H1 (cell line): ENCODE data around the gene TREM1. TPM values are rescaled to one million over a fixed set of nuclear protein-coding genes. Genes with fewer than 3 reads are reported as not detected.

Experiments
- CTCF ChIA-PET: fragments of 300-600 bp; sonication (Branson Sonifier 250); formaldehyde crosslinking; loops from one replicate; lab custom pipeline; 2021; ENCODE audit not compliant: partially characterized antibody; lab: Charles Lee
- POLR2A ChIA-PET: fragments of 300-600 bp; sonication (Branson Sonifier 250); formaldehyde crosslinking; loops from one replicate; lab custom pipeline; 2021; ENCODE audit warnings: inconsistent platforms; ENCODE audit not compliant: partially characterized antibody; lab: Charles Lee
- DNase-seq, 2 experiments: peaks; one replicate each; pipeline versions ENCODE4 v3.0.0 to v3.0.0-alpha.2; 2010 to 2022; ENCODE audit warnings: low spot score in 2 of 2, low read depth in 1 of 2, mixed read lengths in 1 of 2
- FAIRE-seq: peaks from 2 replicates; lab custom pipeline; 2011; peaks lifted over from hg19 to GRCh38; lab: Jason Lieb, UNC
- H2AFZ ChIP-seq: 2 replicates; pipeline ENCODE4 v1.8.1; 2012; ENCODE audit warnings: low read length, inconsistent platforms
- H2AK5ac ChIP-seq: 2 replicates; pipeline ENCODE4 v1.6.1; 2013; ENCODE audit warnings: low read depth, low read length
- H2BK120ac ChIP-seq: replicated peaks from 2 replicates; pipeline ENCODE3; 2013; ENCODE audit warnings: low read depth, low read length, inconsistent platforms
- H2BK12ac ChIP-seq: 2 replicates; pipeline ENCODE4 v1.6.1; 2013; ENCODE audit warnings: low read depth, low read length
- H2BK15ac ChIP-seq: 2 replicates; pipeline ENCODE4 v1.6.1; 2013; ENCODE audit warnings: low read length
- H2BK20ac ChIP-seq: 2 replicates; pipeline ENCODE4 v1.6.1; 2013; ENCODE audit warnings: low read length
- H2BK5ac ChIP-seq: 2 replicates; pipeline ENCODE4 v1.6.1; 2013; ENCODE audit warnings: low read depth, low read length
- H3K14ac ChIP-seq: 2 replicates; pipeline ENCODE4 v1.6.1; 2013; ENCODE audit warnings: inconsistent platforms; ENCODE audit not compliant: insufficient read length
- H3K18ac ChIP-seq: 2 replicates; pipeline ENCODE4 v1.6.1; 2013; ENCODE audit warnings: low read length; ENCODE audit errors: extremely low read depth
- H3K23ac ChIP-seq: 2 replicates; pipeline ENCODE4 v1.6.1; 2013; ENCODE audit warnings: inconsistent platforms; ENCODE audit not compliant: insufficient read length
- H3K23me2 ChIP-seq: 2 replicates; pipeline ENCODE4 v1.6.1; 2013; ENCODE audit warnings: low read depth, low read length
- H3K27ac ChIP-seq: 2 replicates; pipeline ENCODE4 v1.6.1; 2011; ENCODE audit warnings: low read depth, low read length, inconsistent platforms
- H3K27me3 ChIP-seq, 4 experiments: replicated peaks in 1 of 4; 1 replicate in 1 of 4; 2 replicates in 3 of 4; pipeline versions ENCODE4 v1.6.1 to v1.8.1; 2011 to 2013; ENCODE audit warnings: low read length in 3 of 4, mild to moderate bottlenecking in 3 of 4, inconsistent platforms in 2 of 4, mixed read lengths in 2 of 4, moderate library complexity in 1 of 4; ENCODE audit not compliant: control insufficient read depth in 3 of 4, insufficient read depth in 3 of 4; ENCODE audit errors: extremely low read depth in 1 of 4
- H3K36me3 ChIP-seq, 4 experiments: 2 replicates each; pipeline versions ENCODE4 v1.6.1 to v1.8.1; 2011 to 2013; ENCODE audit warnings: mild to moderate bottlenecking in 4 of 4, low read length in 3 of 4, moderate library complexity in 2 of 4, control low read depth in 1 of 4, inconsistent platforms in 1 of 4; ENCODE audit not compliant: insufficient read depth in 4 of 4, control insufficient read depth in 2 of 4
- H3K4ac ChIP-seq: replicated peaks from 2 replicates; pipeline ENCODE3; 2013; ENCODE audit warnings: low read length, low read depth, mixed read lengths, inconsistent platforms; ENCODE audit not compliant: insufficient read length
- H3K4me1 ChIP-seq, 4 experiments: replicated peaks in 1 of 4; 1 replicate in 1 of 4; 2 replicates in 3 of 4; pipeline versions ENCODE4 v1.6.1 to v1.8.1; 2011 to 2013; ENCODE audit warnings: low read length in 3 of 4, inconsistent platforms in 2 of 4, mixed read lengths in 1 of 4; ENCODE audit not compliant: insufficient read depth in 4 of 4, control insufficient read depth in 3 of 4
- H3K4me2 ChIP-seq, 2 experiments: 2 replicates each; pipeline versions ENCODE4 v1.6.1 to v1.8.1; 2011 to 2013; ENCODE audit warnings: low read depth in 2 of 2, low read length in 2 of 2, control low read depth in 1 of 2, inconsistent platforms in 1 of 2, mild to moderate bottlenecking in 1 of 2; ENCODE audit not compliant: insufficient read depth in 1 of 2
- H3K4me3 ChIP-seq, 4 experiments: fragments of 200-600, 300-600 bp in 1 of 4; sonication (generic), shearing (Covaris generic), sonication (Bioruptor Twin) in 1 of 4; 2 replicates each; pipeline versions ENCODE4 v1.5.1 to v1.8.1; 2011 to 2016; ENCODE audit warnings: low read length in 4 of 4, low read depth in 3 of 4, control low read depth in 2 of 4, inconsistent platforms in 2 of 4, mild to moderate bottlenecking in 2 of 4, mixed read lengths in 1 of 4, moderate library complexity in 1 of 4; ENCODE audit not compliant: insufficient read depth in 2 of 4; ENCODE audit errors: extremely low read depth in 1 of 4
- H3K56ac ChIP-seq: replicated peaks from 2 replicates; pipeline ENCODE3; 2013; ENCODE audit warnings: low read depth, mild to moderate bottlenecking, mixed read lengths, low read length, inconsistent platforms; ENCODE audit not compliant: insufficient read length
- H3K79me1 ChIP-seq: 2 replicates; pipeline ENCODE4 v1.6.1; 2013; ENCODE audit warnings: low read depth, low read length, control low read depth
- H3K79me2 ChIP-seq, 2 experiments: 2 replicates each; pipeline versions ENCODE4 v1.6.1 to v1.8.1; 2012 to 2013; ENCODE audit warnings: low read length in 2 of 2, mild to moderate bottlenecking in 2 of 2, inconsistent platforms in 1 of 2; ENCODE audit not compliant: insufficient read depth in 2 of 2, control insufficient read depth in 1 of 2
- H3K9ac ChIP-seq, 4 experiments: replicated peaks in 1 of 4; 1 replicate in 1 of 4; 2 replicates in 3 of 4; pipeline versions ENCODE4 v1.6.1 to v1.8.1; 2011 to 2013; ENCODE audit warnings: low read depth in 3 of 4, low read length in 3 of 4, control low read depth in 2 of 4, mild to moderate bottlenecking in 2 of 4, moderate library complexity in 2 of 4, inconsistent platforms in 1 of 4; ENCODE audit errors: extremely low read depth in 1 of 4
- H3K9me3 ChIP-seq, 2 experiments: 2 replicates each; pipeline versions ENCODE4 v1.6.1 to v1.8.1; 2012 to 2013; ENCODE audit warnings: mild to moderate bottlenecking in 2 of 2, moderate library complexity in 2 of 2, control low read depth in 1 of 2, inconsistent platforms in 1 of 2, low read depth in 1 of 2, low read length in 1 of 2, mixed read lengths in 1 of 2; ENCODE audit not compliant: insufficient read depth in 2 of 2
- H4K20me1 ChIP-seq, 2 experiments: replicated peaks in 1 of 2; 2 replicates each; pipeline versions ENCODE3 to v1.8.1; 2011 to 2013; ENCODE audit warnings: inconsistent platforms in 2 of 2, low read length in 2 of 2, mild to moderate bottlenecking in 1 of 2; ENCODE audit not compliant: insufficient read depth in 2 of 2, control insufficient read depth in 1 of 2
- H4K5ac ChIP-seq: 2 replicates; pipeline ENCODE4 v1.6.1; 2013; ENCODE audit warnings: low read length, low read depth, mixed read lengths, inconsistent platforms; ENCODE audit not compliant: insufficient read length
- H4K8ac ChIP-seq: 2 replicates; pipeline ENCODE4 v1.8.0; 2013; ENCODE audit warnings: mild to moderate bottlenecking, moderate library complexity, low read length, inconsistent platforms; ENCODE audit not compliant: insufficient read depth; ENCODE audit errors: extremely low read depth
- H4K91ac ChIP-seq: replicated peaks from 2 replicates; pipeline ENCODE3; 2013; ENCODE audit warnings: low read length, mixed read lengths, inconsistent platforms; ENCODE audit not compliant: insufficient read length
- CTBP2 ChIP-seq: IDR thresholded peaks from 2 replicates; pipeline ENCODE4 v1.7.0; 2011; ENCODE audit warnings: borderline replicate concordance, mild to moderate bottlenecking, moderate library complexity, mixed read lengths, low read length; ENCODE audit not compliant: insufficient read depth, insufficient read length
- PHF8 ChIP-seq: fragments of 200-600 bp; sonication (generic); conservative IDR thresholded peaks from 2 replicates; pipeline ENCODE4 v1.7.1; 2012; ENCODE audit warnings: low read depth, mild to moderate bottlenecking, inconsistent platforms, low read length, moderate library complexity
- POLR2AphosphoS5 ChIP-seq: IDR thresholded peaks from 2 replicates; pipeline ENCODE4 v1.6.1; 2011; ENCODE audit warnings: low read depth, low read length
- RAD21 ChIP-seq, 2 experiments: IDR thresholded peaks in 1 of 2; conservative IDR thresholded peaks in 1 of 2; 2 replicates each; pipeline ENCODE4 v1.6.1; 2011; ENCODE audit warnings: low read depth in 2 of 2, low read length in 2 of 2, improper control_type of control experiment in 1 of 2, inconsistent platforms in 1 of 2, mild to moderate bottlenecking in 1 of 2, moderate library complexity in 1 of 2
- RNF2 ChIP-seq: fragments of 200-900, 300-1000 bp; sonication (generic); IDR thresholded peaks from 2 replicates; pipeline ENCODE4 v1.7.1; 2016; ENCODE audit warnings: borderline replicate concordance, low read depth, mild to moderate bottlenecking, antibody characterized with exemption, low read length; ENCODE audit not compliant: poor library complexity, severe bottlenecking; ENCODE audit errors: missing control alignments
- SIRT6 ChIP-seq: IDR thresholded peaks from one replicate; pipeline ENCODE4 v1.7.1; 2012; ENCODE audit warnings: low read length, inconsistent platforms
- SUZ12 ChIP-seq: fragments of 200-600 bp; sonication (generic); IDR thresholded peaks from 2 replicates; pipeline ENCODE4 v1.6.1; 2012; ENCODE audit warnings: mild to moderate bottlenecking, inconsistent platforms, low read length, moderate library complexity, mixed read lengths
- YY1 ChIP-seq: IDR thresholded peaks from 2 replicates; pipeline ENCODE4 v1.6.1; 2011; ENCODE audit warnings: low read depth, mild to moderate bottlenecking, low read length
- WGBS, 2 experiments: shearing (Covaris generic) in 1 of 2; methylation state at CpG; one replicate each; pipeline versions ENCODE4 v1.1.6 to v1.1.7; 2013 to 2015; ENCODE audit warnings: low lambda C conversion rate in 2 of 2, mixed read lengths in 2 of 2, inconsistent platforms in 1 of 2, low coverage in 1 of 2, missing lambda C conversion rate in 1 of 2; ENCODE audit not compliant: insufficient replicate concordance in 2 of 2, insufficient coverage in 1 of 2, insufficient read length in 1 of 2; ENCODE audit errors: extremely low coverage in 1 of 2, missing lambda C conversion rate in 1 of 2; 5-methylcytosine and 5-hydroxymethylcytosine counted together
- polyA plus RNA-seq, 7 experiments: library from polyadenylated mRNA; depleted of rRNA in 3 of 7; stranded (reverse) in 5 of 7; unstranded in 2 of 7; fragments of >200 nt in 5 of 7; fragments of 200-250 nt in 2 of 7; gene quantifications; 1 replicate in 5 of 7; 2 replicates in 1 of 7; 4 replicates in 1 of 7; pipeline versions ENCODE4 v1.2.1 to v1.2.3, GENCODE V29; 2011 to 2013; ENCODE audit warnings: missing spikeins in 2 of 7, mixed read lengths in 2 of 7
- total RNA-seq: library from RNA; stranded (reverse); fragmentation: NEBNext Ultra II Directional; extraction: Animal tissue kit (Norgen Biotek cat#: 25700); gene quantifications from 2 replicates; pipeline ENCODE4 v1.2.1, GENCODE V29; 2021

Gene TREM1
- total and polyA plus RNA-seq, 2 of the 8 experiments (the other 6 are each of a cell fraction or from before 2014, with no cell fraction given), result not detected

GRCh38 chr6:41257369-41258195, 28.9 kb downstream of the TREM1 start:
- Histone ChIP-seq H2AK5ac (no peak overlapping the region), H3K23me2 (no peaks in the 10 kb centered on the region; the same call in 1 of the 2 replicates), H2BK120ac (no peak overlapping the region), H3K4me2 (no peak overlapping the region), H2BK5ac (no peak overlapping the region), H4K20me1 (no peaks in the 10 kb centered on the region), H3K23ac (no peak overlapping the region), H2AFZ (no peak overlapping the region), H3K79me2 (no peaks in the 10 kb centered on the region), H3K27ac (no peak overlapping the region), H2BK20ac (no peak overlapping the region), H2BK12ac (no peak overlapping the region), H4K91ac (no peak overlapping the region), H3K79me1 (no peaks in the 10 kb centered on the region), H3K9ac (no peak overlapping the region), H3K14ac (no peak overlapping the region), H3K56ac (no peak overlapping the region), H3K27me3 (no peaks in the 10 kb centered on the region), H3K4me3 (no peak overlapping the region), H3K18ac (no peak overlapping the region), H3K36me3 (no peaks in the 10 kb centered on the region), H4K5ac (no peak overlapping the region), H3K4me1 (no peaks in the 10 kb centered on the region), H4K8ac (no peak overlapping the region), H2BK15ac (no peak overlapping the region), H3K4ac (no peak overlapping the region), H3K9me3 (peaks cover 3% of the 10 kb centered on the region in 2 experiments)
- DNase-seq (no peak), FAIRE-seq (no peak)
- ChIA-PET POLR2A (no interaction called here), CTCF (interaction anchor here (0.8 to 1.3 kb wide), 3 partner anchors 21 to 166 kb away, joined by 3 to 4 read pairs (median 4); no protein-coding TSS in a partner anchor)
- 72% methylated on average over 2 of the region's 2 CpGs; no CpG with 5 or more reads in 1 of the 2 experiments for WGBS, 2 experiments
- TF ChIP-seq SIRT6, result no peak
- TF ChIP-seq YY1, result no peak
- TF ChIP-seq RAD21 (IDR thresholded peaks at IDR 0.05 in 1 of 2, conservative IDR thresholded peaks at IDR 0.05 in 1 of 2; ENCODE audit: low read depth in 2 of 2, low read length in 2 of 2), result no peak
- no peak for TF ChIP-seq CTBP2
- TF ChIP-seq POLR2AphosphoS5, result no peak
- TF ChIP-seq RNF2, result no peak
- TF ChIP-seq PHF8, result no peak
- TF ChIP-seq SUZ12, result no peak
